Gastroesophageal sphincter (tissue), 4 donors: ENCODE data around the gene PTPN4. TPM values are rescaled to one million over a fixed set of nuclear protein-coding genes. Genes with fewer than 3 reads are reported as not detected.

ENCODE experiments used
- ATAC-seq: fragments of 150-250 bp; one replicate; pipeline ENCODE4 v1.9.1; 2016; ENCODE audit warnings: mild to moderate bottlenecking, moderate library complexity
- H3K27ac ChIP-seq, 4 donors: fragments of 200-600 bp; sonication (generic) in 3 of 4; 1 replicate in 3 of 4; 2 replicates in 1 of 4; pipeline ENCODE4 v1.5.1; 2016 to 2019
- H3K27me3 ChIP-seq: fragments of 200-600 bp; sonication (generic); one replicate; pipeline ENCODE4 v1.5.1; 2019
- H3K36me3 ChIP-seq, 2 donors: fragments of 200-600 bp; sonication (generic); one replicate each; pipeline ENCODE4 v1.5.1; 2019; ENCODE audit warnings: control low read depth in 1 of 2
- H3K4me1 ChIP-seq, 3 donors: fragments of 200-600 bp; sonication (generic); 1 replicate in 2 of 3; 2 replicates in 1 of 3; pipeline ENCODE4 v1.5.1; 2016 to 2019; ENCODE audit warnings: control low read depth in 2 of 3
- H3K4me3 ChIP-seq, 2 donors: fragments of 200-600 bp; sonication (generic); one replicate each; pipeline ENCODE4 v1.5.1; 2019; ENCODE audit warnings: mild to moderate bottlenecking in 1 of 2, moderate library complexity in 1 of 2
- H3K9me3 ChIP-seq, 3 donors: fragments of 200-600 bp; sonication (generic); one replicate each; pipeline ENCODE4 v1.5.1; 2017 to 2019; ENCODE audit warnings: control low read depth in 2 of 3
- CTCF ChIP-seq, 4 experiments: fragments of 200-600 bp in 2 of 4; fragments of 450-650 bp in 2 of 4; sonication (generic) in 1 of 4; IDR thresholded peaks; one replicate each; pipeline ENCODE4 v1.5.1; 2017 to 2019; ENCODE audit warnings: antibody characterized with exemption in 4 of 4, mild to moderate bottlenecking in 2 of 4, moderate library complexity in 2 of 4
- EP300 ChIP-seq: sonication (generic); formaldehyde crosslinking; IDR thresholded peaks from one replicate; pipeline ENCODE4 v1.6.1; 2017; ENCODE audit warnings: antibody characterized with exemption, mild to moderate bottlenecking
- POLR2A ChIP-seq, 2 donors: fragments of 450-650 bp; IDR thresholded peaks; one replicate each; pipeline ENCODE4 v1.6.1; 2017; ENCODE audit warnings: antibody characterized with exemption in 2 of 2, mild to moderate bottlenecking in 2 of 2, moderate library complexity in 1 of 2
- POLR2AphosphoS5 ChIP-seq: sonication (generic); formaldehyde crosslinking; IDR thresholded peaks from one replicate; pipeline ENCODE4 v1.6.1; 2017; ENCODE audit warnings: antibody characterized with exemption
- WGBS, 2 donors: methylation state at CpG; one replicate each; pipeline ENCODE4 v1.1.5; 2018; ENCODE audit warnings: low coverage in 1 of 2; 5-methylcytosine and 5-hydroxymethylcytosine counted together
- total RNA-seq, 4 donors: library from RNA; depleted of rRNA; stranded (reverse); fragments of >200 nt; gene quantifications; one replicate each; pipeline ENCODE4 v1.1.0, GENCODE V29; 2016

The PTPN4 gene
- total RNA-seq, 4 donors from 2014 or later: 15.6 to 50.1 (median 30.7) TPM

- ATAC-seq: no peak
- no peaks in the 10 kb centered on the region for H3K4me1 ChIP-seq
- H3K27me3 ChIP-seq: no peaks in the 10 kb centered on the region
- H3K36me3 ChIP-seq: peaks cover 0 to 3% of the 10 kb centered on the region in 2 donors
- TF ChIP-seq EP300 (no peak), CTCF (IDR thresholded peaks at IDR 0.05) (no peak), POLR2A (IDR thresholded peaks at IDR 0.05) (no peak), POLR2AphosphoS5 (no peak)
- no peak overlapping the region for H3K27ac ChIP-seq
- H3K9me3 ChIP-seq: no peaks in the 10 kb centered on the region
- WGBS, 2 donors: no CpG with 5 or more reads among the region's 3 CpGs
- H3K4me3 ChIP-seq: no peak overlapping the region
These were observed 40.5 kb upstream of the PTPN4 start for GRCh38 chr2:119719261-119719627.

- H3K36me3 ChIP-seq: peaks cover 0 to 3% of the 10 kb centered on the region in 2 donors
- no peaks in the 10 kb centered on the region for H3K27me3 ChIP-seq
- TF ChIP-seq EP300 (no peak), CTCF (IDR thresholded peaks at IDR 0.05) (no peak), POLR2AphosphoS5 (no peak), POLR2A (IDR thresholded peaks at IDR 0.05) (no peak)
- 100% methylated on average over 1 of the region's 1 CpG; no CpG with 5 or more reads in 1 of the 2 donors for WGBS, 2 donors
- no peak overlapping the region for H3K27ac ChIP-seq
- H3K4me3 ChIP-seq: no peak overlapping the region
- H3K9me3 ChIP-seq: no peaks in the 10 kb centered on the region
- no peaks in the 10 kb centered on the region for H3K4me1 ChIP-seq
- ATAC-seq: no peak
These were observed 38.7 kb upstream of the PTPN4 start for GRCh38 chr2:119721043-119721442.

DNA sequence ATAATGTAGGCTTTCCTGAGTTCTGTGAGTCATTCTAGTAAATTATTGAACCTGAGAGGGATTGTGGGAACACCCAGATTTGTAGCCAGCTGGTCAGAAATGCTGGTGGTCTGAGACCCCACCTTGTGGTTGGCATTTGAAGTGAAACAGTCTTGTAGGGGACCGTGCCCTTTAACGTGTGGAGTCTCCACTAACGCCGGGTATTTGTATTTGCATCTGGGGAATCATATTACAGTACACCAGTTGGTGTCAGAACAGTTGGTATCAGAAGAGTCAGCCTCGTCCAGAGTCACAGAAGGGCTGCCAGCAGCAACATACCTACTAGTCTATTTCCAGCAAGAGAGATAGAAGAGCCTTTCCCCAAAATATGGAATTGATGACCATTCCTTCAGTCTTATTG is 38.3 kb upstream of the PTPN4 start:
- Histone ChIP-seq H3K27ac (no peak overlapping the region), H3K27me3 (no peaks in the 10 kb centered on the region), H3K4me3 (no peak overlapping the region), H3K4me1 (no peaks in the 10 kb centered on the region), H3K9me3 (no peaks in the 10 kb centered on the region), H3K36me3 (peaks cover 0 to 3% of the 10 kb centered on the region in 2 donors)
- WGBS, 2 donors: 79 to 86% methylated on average over 2 to 5 of the region's 5 CpGs
- TF ChIP-seq CTCF (IDR thresholded peaks at IDR 0.05) (no peak), POLR2A (IDR thresholded peaks at IDR 0.05) (no peak), POLR2AphosphoS5 (no peak), EP300 (no peak)
- no peak for ATAC-seq

- ATAC-seq: no peak
- H3K4me1 ChIP-seq: no peaks in the 10 kb centered on the region
- H3K36me3 ChIP-seq: peaks cover 0 to 3% of the 10 kb centered on the region in 2 donors
- no peaks in the 10 kb centered on the region for H3K27me3 ChIP-seq
- H3K9me3 ChIP-seq: no peaks in the 10 kb centered on the region
- no peak for TF ChIP-seq CTCF (IDR thresholded peaks at IDR 0.05)
- TF ChIP-seq EP300: no peak
- no peak for TF ChIP-seq POLR2AphosphoS5
- TF ChIP-seq POLR2A (IDR thresholded peaks at IDR 0.05): no peak
- no peak overlapping the region for H3K4me3 ChIP-seq
- H3K27ac ChIP-seq: no peak overlapping the region
- 27 to 76% methylated on average over 2 to 4 of the region's 4 CpGs for WGBS, 2 donors
These were observed 37.8 kb upstream of the PTPN4 start for GRCh38 chr2:119721904-119722303.

- Histone ChIP-seq H3K27me3 (no peaks in the 10 kb centered on the region), H3K9me3 (no peaks in the 10 kb centered on the region), H3K27ac (no peak overlapping the region), H3K36me3 (peaks cover 0 to 3% of the 10 kb centered on the region in 2 donors), H3K4me3 (no peak overlapping the region), H3K4me1 (no peaks in the 10 kb centered on the region)
- 42 to 77% methylated on average over 6 to 8 of the region's 8 CpGs for WGBS, 2 donors
- no peak for ATAC-seq
- TF ChIP-seq POLR2A (IDR thresholded peaks at IDR 0.05) (no peak), CTCF (IDR thresholded peaks at IDR 0.05) (no peak)
These were observed 36.5 kb upstream of the PTPN4 start for GRCh38 chr2:119723186-119723585.
